Activated T-cell treated with anti-CD3 and anti-CD28 coated beads for 1 hour (primary cell): ENCODE measurements around the gene TSPAN16.

Experiments
- DNase-seq: peaks from one replicate; pipeline ENCODE4 v3.0.0-alpha.2; 2020; ENCODE audit warnings: low read depth

TSPAN16 gene

DNA sequence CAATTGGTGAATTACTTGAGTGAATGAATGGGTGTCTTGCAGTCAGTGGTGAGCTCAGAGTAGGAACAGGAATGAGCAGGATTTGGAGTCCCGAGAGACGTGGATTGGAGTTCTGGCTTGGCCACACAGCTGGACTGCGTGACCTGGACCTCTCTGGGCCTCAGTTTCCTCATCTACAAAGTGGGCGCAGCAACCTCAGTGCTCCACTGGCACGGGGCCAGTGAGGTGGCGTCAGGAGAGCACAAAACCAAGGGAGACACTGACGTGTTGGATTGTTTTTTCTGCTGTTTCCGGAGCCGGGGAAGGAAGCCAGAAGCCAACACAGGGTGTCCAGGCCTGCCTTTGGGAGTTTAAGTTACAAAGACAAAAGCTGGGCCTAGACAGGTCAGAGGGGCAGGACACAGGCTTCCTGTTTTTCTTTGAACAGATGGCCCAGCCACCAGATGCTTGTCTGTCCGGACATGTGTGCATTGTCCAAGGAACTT, 27.1 kb upstream of the TSPAN16 start:
- no peak for DNase-seq

DNA sequence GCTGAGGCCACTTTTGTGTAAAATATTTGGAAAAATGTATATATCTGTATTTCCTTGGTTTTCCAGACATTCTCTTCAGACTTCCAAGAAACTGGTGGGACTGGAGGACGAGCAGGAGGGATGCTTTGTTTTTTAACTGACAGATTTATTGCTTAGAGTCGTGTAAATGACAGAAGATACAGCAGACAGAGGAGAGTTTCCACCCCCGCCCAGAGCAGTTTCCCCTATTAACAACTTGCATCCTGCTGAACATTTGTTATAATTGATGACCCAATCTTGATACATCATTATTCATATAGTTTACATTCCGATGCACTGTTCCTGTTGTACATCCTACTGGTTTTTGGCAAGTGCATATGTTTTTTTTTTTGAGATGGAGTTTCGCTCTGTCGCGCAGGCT, 26.6 kb upstream of the TSPAN16 start:
- DNase-seq, result no peak

DNA sequence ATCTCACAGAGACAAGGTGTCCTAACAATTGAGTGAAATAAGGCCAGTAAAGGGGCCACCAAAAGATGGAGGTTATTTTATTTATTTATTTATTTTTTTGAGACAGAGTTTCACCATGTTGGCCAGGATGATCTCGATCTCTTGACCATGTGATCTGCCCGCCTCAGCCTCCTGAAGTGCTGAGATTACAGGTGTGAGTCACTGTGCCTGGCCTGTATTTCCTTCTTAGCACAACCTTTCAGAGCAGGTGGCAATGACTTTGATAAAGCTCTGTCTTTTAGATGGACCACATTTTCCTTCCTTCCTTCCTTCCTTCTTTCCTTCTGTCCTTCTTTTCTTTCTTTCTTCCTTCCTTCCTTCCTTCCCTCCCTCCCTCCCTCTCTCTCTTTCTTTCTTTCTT, 22.7 kb upstream of the TSPAN16 start:
- no peak for DNase-seq

DNA sequence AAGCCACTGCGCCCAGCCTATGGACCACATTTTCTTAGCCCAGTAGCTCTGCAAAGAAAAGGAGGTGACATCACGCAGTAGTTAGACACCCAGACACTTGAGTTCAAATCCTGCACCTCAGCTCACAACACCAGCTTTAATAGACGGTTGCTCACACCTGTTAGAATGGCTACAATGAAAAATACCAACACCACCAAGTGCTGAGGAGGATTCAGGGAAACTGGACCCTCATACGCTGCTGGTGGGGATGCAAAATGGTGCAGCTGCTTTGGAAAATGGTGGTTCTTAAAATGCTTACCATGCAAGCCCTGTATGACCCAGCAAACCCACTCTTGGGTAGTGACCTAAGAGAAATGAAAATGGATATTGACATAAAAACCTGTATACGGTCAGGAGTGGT, 22.0 kb upstream of the TSPAN16 start:
- no peak for DNase-seq

DNA sequence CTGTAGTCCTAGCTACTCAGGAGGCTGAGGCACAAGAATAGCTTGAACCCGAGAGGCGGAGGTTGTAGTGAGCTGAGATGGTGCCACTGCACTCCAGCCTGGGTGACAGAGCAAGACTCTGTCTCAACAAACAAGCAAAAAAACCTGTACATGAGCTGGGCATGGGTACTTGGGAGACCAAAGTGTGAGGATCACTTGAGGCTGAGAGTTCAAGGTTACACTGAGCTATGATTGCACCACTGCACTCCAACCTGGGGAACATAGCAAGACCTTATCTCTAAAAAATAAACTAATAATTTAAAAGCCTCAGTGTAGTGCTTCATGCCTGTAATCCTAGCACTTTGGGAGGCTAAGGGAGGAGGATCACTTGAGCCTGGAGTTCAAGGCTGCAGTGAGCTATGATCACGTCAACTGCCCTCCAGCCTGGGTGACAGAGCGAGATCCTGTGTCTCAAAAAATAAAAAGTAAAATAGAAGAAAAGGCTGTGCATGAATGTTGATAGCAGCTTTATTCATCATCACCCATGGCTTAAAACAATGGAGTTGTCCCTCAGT, 21.4 kb upstream of the TSPAN16 start:
- no peak for DNase-seq

DNA sequence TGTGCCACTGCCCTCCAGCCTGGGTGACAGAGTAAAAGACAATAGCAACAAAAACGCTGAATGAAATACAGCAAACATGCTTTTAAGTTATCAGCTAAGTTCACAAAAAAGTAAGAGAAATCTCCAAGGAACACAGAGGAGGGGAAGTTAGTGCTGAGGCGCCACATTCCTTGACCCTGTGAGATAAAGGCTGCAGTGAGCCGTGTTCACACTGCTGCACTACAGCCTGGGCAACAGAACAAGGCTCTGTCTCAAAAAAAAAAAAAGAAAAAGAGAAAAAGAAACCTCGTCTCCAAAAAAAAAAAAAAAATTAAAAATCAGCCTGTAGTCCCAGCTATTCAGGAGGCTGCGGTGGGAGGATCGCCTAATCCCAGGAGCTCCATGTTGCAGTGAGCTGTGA, 17.3 kb upstream of the TSPAN16 start:
- DNase-seq, result no peak

DNA sequence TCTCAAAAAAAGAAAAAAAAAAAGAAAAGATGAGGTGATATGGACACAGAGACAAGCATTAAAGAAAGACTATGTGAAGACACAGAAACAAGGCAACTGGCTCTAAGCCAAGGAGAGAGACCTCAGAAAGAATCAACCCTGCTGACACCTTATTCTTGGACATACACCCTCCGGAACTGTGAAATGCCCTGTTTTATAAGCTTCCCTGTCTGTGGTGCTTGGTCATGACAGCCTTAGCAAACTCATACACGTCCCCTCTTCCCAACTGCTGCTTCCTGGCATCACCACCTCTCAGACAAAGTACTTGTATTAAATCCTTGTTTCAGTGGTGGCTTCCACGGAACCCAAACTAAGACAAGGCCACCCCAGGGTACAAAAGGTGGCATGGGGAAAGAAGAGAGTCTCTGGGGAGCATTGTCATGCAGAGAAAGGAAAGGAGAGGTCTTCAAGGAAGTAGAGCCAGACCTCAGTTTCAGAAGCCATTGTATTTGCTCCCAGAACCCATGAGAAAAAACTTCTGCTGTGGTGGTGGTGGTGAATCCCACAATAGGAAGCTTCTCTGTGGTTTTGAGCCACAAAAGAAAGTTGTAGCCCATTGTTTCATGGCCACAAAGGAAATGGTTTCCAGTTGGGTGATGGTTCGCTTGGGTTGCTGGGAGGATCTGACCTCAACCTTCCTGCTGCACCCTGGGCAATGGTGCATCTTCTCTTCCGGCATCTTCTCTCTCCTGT, 16.3 kb upstream of the TSPAN16 start:
- DNase-seq, result no peak

DNA sequence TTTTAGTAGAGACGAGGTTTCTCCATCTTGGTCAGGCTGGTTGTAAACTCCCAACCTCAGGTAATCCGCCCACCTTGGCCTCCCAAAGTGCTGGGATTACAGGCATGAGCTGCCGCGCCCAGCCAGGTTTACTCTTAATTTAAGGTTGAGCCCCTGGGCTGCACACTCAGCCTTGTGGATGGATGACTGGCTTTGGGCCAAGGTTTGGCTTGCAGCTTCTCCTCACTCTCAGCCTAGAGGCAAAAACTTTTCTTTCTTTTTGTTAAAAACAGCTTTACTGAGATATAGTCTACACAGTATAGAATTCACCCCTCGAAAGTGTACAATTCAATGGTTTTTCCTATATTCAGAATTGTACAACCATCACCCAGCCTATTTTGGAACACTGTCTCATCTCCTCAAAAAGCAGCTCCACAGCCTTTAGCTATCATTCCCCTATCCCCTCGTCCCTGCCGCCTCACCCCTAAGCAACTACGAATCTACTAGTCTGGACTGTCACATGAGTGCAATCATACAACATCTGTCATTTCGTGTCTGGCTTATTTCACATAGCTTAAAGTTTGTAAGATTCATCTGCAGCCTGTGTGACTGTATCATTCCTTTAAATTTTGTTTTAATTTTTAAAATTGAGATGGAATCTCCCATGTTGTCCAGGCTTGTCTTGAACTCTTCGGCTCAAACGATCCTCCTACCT, 14.5 kb upstream of the TSPAN16 start:
- no peak for DNase-seq

DNA sequence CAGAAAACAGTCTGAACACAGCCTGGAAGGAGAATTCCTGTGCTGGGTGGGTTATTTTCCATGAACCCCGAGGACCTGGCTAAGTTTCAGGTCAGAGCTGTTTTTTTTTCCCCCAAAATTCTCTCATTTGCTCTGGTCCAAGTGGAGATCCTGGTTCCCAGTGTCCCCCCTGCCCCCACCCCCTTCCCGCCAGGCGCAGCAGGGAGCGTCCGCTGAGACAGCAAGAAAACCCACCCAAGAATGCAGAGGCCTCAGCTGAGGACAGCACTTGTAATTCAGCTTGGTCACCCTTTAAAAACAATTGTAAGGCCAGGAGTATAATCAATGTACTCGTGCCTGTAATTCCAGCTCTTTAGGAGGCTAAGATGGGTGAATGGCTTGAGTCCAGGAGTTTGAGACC, 11.4 kb upstream of the TSPAN16 start:
- no peak for DNase-seq

DNA sequence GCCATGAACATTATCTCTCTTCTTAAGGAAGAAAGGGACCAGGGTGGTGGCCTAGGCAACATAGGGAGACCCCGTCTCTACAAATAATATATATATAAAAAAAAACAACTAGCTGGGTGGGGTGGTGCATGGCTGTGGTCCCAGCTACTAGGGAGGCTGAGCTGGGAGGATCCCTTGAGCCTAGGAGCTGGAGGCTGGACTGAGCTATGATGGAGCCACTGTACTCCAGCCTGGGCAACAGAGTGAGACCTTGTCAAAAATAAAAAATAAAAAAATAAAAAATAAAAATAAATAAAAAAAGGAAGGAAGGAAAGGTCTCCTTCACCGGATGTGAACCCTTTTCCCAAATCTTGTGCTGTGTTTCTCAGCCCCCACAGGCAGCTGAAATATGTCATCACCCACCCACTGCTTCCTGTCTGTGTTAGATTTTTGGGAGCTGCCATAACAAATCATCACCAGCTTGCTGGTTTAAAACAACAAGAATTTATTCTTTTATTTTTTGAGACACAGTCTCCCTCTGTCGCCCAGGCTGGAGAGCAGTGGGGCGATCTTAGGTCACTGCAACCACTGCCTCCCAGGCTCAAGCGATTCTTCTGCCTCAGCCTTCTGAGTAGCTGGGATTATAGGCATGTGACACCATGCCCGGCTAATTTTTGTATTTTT, 9.5 kb upstream of the TSPAN16 start:
- no peak for DNase-seq

DNA sequence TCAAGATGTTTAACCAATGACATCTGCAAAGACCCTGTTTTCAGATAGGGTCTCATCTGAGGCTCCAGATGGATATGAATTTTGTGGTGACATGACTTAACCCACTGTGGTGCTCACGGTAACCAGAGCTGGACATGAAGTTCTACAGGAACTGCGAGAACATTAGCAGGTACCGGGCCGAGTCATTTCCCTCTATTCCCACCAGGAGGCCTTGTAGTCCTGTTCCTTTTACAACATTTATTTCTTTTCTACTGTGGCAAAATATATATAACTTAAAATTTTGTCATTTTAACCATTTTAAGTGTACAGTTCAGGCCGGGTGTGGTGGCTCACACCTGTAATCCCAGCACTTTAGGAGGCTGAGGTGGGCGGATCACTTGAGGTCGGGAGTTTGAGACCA, 7.6 kb upstream of the TSPAN16 start:
- no peak for DNase-seq

DNA sequence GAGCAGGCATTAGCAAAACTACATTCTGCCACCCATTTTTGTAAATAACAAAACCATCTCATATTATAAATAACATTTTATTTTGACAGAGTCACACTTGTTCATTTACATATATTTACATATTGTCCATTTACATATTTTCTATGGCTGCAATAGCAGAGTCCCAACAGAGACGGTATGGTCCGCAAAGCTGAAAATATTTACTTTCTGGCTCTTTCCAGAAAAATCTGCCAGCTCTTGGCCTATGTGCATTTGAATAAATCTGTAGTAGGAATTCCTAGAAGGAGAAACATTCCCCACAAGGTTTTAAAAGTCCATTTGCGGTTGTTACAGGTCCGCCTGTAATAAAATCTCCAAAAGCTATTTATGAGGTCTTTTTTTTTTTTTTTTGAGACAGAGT, 5.7 kb upstream of the TSPAN16 start:
- DNase-seq, result no peak

DNA sequence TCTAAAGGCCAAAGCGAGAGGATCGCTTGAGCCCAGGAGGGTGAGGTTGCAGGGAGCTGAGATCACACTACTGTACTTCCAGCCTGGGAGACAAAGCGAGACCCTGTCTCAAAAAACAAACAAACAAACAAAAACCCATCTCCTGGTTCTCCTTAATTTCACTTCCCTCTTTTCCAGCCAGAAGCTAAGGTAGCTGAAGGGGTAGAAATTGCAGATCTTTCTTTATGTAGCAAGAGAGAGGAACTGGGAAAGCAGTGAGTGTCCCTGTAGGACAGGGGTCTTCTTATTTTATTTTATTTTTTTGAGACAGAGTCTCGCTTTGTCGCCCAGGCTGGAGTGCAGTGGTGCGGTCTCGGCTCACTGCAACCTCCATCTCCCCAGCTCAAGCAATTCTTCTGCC, 4.5 kb upstream of the TSPAN16 start:
- no peak for DNase-seq

DNA sequence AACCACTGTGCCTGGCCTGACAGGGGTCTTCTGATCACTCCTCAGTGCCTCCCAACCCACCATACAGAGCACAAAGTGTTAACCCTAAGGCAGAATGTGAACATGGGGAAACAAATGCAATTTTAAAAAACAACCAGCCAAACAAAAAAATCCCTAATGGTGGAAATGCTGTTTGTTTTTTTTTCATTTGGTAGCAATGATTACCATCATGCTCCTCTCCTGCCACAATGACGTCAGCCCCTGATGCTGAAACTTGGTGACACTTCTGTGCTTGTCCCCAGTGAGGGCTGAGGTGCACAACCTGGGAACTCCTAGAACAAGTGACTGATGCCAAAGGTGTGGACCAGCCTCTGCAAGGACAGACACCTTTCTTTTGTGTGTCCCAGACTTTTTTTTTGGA, 4.0 kb upstream of the TSPAN16 start:
- no peak for DNase-seq

DNA sequence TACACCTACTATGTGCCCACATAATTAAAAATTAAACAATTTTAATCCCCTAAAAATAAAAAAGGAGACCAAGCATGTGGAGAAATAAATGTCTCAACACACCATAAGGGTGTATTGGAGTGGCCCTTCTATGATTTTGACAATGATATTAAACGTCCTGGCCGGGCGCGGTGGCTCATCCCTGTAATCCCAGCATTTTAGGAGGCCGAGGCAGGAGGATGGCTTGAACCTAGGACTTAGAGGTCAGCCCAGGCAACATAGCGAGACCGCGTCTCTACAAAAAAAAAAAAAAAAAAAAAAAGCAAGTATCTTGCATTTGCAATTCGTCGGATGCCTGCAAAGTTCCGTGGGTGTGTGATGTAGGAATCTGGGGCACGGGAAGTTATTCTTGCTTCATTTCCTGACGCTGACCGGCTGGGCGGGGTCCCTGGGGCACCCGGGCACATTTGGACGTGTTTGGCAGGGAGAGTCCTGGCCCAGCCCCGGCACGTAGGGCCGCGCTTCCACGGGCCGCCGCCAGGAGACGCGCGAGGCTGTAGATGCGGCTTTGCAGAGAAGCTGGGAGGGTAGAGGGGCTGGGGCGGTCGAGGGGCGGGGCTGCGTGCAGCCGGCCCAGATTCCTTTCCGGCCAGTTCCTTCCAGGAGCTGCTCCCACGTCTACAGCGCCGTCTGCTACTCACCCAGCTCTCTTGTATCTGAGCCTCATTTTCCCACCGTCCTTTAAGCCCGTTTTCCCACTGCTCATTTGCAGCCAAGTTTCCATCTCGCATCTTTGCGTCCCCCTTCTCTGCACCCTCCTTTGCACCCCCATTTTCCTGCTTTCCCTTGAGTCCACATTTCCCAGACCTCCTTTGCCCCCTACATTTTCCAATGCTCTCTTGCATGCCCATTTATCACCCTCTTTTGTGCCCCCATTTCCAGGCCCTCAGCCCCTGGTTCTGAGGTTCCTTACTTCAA, 2.2 kb upstream of the TSPAN16 start:
- DNase-seq, result peak; percentile 75

DNA sequence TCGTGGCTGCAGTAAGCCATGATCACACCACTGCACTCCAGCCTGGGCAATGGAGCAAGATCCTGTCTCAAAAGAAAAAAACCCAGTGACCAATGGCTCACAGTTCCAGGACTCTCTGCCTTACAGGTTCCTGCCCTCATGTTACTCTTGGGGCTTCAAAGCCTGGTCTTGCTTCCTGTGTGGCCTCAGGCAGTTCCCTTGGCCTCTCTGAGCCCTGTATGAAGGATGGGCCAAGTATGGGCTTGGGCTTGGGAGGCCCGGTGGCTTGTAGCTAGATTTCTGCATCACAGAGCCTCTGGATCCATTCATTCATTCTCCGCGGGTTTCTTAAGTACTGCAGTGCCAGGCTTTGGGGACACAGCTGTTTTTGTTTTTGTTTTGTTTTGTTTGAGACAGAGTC, 780 bp upstream of the TSPAN16 start:
- DNase-seq, result no peak

DNA sequence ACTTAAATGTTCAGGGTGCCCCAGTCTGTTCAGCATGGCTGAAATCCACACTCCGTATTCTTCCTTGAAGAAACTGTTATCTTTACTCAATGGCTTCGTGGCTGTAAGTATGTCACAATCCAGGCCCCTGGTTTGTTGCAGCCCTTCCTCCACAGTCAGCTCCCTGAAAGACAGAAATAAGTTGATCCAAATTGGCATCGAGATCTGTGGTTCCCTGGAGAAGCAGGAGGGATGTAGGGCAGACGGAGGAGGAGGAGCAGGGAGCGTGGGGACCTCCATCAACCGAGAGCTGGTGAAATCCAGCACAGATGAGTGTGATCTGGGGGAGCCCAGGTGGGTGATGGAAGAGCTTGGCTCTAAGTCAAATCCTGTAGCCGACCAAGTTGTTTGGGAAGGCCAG, 304 bp downstream of the TSPAN16 start:
- no peak for DNase-seq

DNA sequence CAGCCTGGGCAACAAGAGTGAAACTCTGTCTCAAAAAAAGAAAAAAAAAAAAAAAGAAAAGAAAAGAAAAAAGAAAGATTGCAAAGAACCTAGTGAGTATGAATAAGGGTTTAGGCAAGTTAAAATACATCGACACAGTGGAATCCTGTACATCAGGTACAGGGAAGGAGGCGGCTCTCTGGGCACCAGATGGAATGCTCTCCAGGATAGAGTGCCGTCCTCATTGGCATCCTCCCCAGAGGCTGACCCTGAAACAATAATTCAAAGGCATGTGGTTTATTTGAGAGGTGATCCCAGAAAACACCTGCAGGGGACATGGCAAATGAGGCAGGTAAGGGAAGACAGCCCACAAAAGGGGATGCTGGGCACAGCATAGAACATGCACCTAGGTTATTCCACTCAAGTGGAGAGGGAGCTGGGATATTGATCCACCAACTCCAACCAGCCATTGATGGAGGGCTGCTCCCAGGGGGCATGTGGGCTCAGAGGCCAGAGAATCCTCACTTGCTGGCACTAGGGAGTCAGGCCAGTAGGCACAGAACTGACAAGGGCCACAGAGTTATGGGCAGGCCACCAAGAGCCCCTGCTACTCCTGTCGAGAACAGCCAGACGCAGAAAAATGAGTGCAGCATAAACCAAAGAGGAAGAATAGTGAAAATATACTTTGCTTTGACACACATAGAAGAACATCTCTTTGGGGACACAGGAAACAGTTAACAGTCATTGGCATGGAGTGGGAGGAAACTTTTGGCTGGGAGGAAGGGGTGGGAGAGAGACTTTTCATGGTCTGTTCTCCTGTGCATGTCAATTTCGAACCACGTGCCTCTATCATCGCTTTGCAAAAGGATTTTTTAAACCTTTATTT, 4.2 kb downstream of the TSPAN16 start:
- DNase-seq, result no peak

DNA sequence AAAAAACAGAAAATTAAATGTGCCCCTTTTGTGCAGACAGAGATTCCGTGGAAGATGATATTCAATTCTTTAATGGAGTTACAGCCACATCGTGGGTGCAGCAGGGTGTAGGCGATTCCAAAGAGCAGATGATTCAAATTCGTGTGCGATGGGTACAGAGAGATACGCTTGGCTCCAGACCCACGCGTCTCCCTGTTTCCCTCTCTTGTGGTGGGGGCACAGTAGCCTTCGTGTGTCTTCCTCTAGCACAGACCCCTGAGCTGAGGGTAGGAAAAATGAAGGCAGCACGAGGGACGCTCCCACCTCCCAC, 4.8 kb downstream of the TSPAN16 start:
- no peak for DNase-seq

DNA sequence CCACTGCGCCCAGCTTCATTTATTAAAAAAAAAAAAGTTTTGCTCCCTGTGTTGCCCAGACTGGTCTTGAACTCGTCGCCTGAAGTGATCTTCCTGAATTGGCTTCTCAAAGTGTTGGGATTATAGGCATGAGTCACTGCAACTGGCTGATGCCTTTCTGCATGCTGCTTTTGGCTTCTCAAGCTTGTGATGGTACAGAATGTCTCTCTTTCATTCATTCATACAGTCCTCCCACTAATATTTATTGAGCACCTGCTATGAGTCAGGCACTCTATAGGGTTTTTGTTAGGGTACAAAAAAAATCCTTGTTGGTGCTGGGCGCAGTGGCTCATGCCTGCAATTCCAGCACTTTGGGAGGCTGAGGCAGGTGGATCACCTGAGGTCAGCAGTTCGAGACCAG, 9.0 kb downstream of the TSPAN16 start:
- DNase-seq, result no peak

DNA sequence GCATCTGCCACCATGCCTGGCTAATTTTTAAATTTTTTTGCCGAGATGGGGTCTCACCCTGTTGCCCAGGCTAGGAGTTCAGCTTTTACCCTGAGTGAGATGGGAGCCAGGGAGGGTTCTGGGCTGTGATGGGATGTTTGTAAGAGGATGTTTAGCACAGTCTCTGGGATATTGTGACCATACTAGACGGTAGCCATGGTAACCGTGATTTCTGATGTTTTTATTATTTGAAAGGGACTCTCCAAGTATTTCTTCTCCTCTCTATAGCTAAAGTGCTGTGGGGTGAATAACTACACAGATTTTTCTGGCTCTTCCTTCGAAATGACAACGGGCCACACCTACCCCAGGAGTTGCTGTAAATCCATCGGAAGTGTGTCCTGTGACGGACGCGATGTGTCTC, 10.4 kb downstream of the TSPAN16 start:
- DNase-seq, result no peak
